Coronary artery (tissue), 2 donors: ENCODE results near the gene TRPC4.
"Not testable (repeated sequence)": the region's sequence is repeated elsewhere in the genome, so short reads cannot be mapped to it uniquely, and the experiment has no call there.

Experiments used
- DNase-seq: peaks from one replicate; pipeline ENCODE4 v3.0.0-alpha.2; 2017; ENCODE audit warnings: low spot score
- H3K27ac ChIP-seq, 2 donors: fragments of 200-600 bp; sonication (generic); one replicate each; pipeline ENCODE4 v1.5.1; 2016 to 2019
- H3K4me3 ChIP-seq: fragments of 200-600 bp; sonication (generic); 2 replicates; pipeline ENCODE4 v1.5.1; 2016; ENCODE audit warnings: mild to moderate bottlenecking, moderate library complexity
- TF ChIP-seq, protein P1 (sequence below): fragments of 200-600 bp; sonication (generic); IDR thresholded peaks from one replicate; pipeline ENCODE4 v1.5.1; 2019; ENCODE audit warnings: antibody characterized with exemption

TRPC4 gene

DNA sequence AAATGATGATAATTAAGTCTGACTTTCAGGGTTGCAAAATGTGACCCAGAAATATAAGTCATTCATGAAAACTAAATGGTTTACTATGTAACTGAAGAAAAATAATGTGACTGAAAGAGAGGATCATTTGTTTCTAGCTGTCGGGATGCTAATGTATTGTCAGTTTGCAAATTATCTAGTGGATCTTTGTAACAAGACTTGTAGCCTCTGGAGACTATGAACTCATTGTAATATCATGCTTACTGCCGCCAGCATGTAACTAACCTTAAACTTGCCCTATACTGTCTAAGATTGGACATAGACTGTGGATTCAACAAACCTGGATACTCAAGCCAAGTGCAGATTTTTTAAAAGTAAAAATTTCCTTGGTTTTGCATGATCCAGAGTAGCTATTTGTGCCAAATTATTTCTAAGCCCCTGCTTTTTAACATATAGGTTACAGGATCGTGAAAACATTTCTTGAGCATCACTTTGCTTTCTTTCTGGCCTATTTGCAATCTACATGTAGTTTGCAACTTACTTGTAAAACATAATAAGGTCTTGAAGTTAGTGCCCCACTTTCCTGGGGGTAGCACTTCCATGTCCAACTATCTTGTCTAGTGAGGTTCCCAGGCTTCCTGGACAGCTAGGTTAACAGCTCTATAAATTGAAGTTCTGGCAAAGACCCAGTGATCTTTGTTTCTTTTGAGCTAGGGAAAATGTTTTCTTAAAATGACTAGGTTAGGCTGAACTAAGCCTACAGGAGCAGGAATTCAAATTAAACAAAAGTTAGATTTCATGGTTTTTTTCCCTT is 267.7 kb downstream of the TRPC4 start:
- TF ChIP-seq, protein P1, sequence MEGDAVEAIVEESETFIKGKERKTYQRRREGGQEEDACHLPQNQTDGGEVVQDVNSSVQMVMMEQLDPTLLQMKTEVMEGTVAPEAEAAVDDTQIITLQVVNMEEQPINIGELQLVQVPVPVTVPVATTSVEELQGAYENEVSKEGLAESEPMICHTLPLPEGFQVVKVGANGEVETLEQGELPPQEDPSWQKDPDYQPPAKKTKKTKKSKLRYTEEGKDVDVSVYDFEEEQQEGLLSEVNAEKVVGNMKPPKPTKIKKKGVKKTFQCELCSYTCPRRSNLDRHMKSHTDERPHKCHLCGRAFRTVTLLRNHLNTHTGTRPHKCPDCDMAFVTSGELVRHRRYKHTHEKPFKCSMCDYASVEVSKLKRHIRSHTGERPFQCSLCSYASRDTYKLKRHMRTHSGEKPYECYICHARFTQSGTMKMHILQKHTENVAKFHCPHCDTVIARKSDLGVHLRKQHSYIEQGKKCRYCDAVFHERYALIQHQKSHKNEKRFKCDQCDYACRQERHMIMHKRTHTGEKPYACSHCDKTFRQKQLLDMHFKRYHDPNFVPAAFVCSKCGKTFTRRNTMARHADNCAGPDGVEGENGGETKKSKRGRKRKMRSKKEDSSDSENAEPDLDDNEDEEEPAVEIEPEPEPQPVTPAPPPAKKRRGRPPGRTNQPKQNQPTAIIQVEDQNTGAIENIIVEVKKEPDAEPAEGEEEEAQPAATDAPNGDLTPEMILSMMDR, result no peak
- no peak overlapping the region for H3K4me3 ChIP-seq
- no peak for DNase-seq

DNA sequence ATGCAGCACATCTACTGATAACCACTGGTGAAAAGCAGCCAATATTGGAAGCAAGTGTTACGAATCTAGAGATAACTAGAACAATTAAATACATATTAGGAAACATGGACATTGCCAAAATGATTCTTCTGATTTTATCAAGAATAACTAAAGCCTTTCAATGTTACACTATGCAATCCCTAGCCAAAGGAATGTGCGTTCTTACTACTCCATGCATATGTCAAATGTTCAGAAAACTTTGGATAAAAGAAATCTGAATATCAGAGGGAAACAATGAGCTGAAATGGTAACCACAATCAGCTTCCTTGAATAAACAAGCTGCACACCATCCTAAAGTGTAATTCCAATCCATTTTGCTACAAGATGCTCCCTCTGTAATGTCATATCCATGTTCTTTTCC is 270.1 kb downstream of the TRPC4 start:
- no peak overlapping the region for H3K27ac ChIP-seq
- no peak for DNase-seq
- H3K4me3 ChIP-seq, result peak overlapping the region; percentile 51
- TF ChIP-seq, protein P1, result no peak

More for the DNA sequence above, 267.7 kb downstream of the TRPC4 start:
- no peak overlapping the region for H3K27ac ChIP-seq

DNA sequence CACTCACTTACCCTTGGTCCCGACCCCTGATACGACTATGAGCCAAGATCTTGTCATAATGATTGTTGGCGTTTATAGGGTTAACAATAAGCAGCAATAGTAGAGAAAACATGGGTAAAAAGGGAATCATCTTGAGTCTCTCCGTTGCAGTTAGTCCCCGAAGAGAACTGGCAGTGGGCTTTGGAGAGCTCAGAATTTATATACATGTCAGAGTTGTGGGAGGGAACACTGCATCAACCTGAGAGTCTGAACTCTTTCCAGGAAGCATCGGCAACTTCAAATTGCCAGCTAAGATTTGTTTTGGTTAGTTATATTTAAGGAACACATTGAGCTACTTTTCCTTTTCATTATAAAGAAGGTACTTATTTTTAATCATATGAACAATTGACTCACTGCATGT is 271.0 kb downstream of the TRPC4 start, which contains the start of gene POSTN:
Gene POSTN (minus strand): TSS at position 172 of the 400 bp plus-strand sequence. CDS start 42 bp downstream, at position 130.
- DNase-seq, result no peak
- Histone ChIP-seq H3K4me3 (peak within 1 kb of the TSS; percentile 51), H3K27ac (peak within 1 kb of the TSS in 1 of 2 donors; percentile 34)
- TF ChIP-seq, protein P1, result no peak

DNA sequence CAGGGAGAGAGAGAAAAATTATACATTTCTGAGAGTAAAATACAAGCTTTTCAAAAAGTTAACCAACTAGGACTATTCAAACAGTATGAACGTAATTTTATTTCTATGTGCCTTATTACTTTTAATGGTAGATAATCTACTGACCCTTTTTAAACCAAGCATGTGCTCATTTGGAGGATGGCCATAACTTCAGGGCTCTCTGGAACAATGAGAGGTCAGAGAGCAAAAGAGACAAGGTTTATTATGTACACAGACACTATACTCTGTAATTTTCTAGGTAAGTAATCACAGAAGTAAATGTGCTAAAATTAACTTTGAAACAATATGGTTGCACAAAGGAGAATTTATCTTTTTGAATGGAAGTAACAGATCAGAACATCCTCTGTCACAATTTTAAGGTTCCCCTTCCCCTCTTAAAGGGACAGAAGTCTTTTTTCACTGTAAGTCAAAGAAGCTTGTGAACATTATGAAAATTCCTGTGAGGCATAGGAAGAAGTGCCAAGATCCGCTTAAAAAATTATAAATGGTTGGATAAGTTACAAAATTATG is 272.0 kb downstream of the TRPC4 start:
- DNase-seq, result no peak
- Histone ChIP-seq H3K27ac (peak overlapping the region in 1 of 2 donors; percentile 34), H3K4me3 (peak overlapping the region; percentile 51)
- TF ChIP-seq, protein P1, result no peak

DNA sequence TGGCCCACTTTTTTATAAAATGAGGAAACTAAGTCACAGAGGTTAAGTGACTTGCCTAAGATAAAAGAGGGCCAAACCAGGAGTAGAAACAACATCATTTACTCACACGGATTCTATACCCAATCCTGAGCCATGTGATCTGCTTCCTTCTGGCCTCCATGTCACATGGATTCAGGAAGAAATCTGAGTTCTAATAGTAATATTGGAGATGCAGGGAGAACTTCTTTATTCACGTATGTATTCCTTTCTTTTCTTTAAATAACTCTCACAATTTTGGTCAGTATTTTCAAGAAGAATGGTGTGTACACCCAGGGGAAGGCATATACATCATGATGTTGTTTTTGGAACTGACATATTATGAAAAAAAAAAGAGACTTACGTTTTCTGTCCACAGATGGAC is 272.8 kb downstream of the TRPC4 start:
- peak overlapping the region in 1 of 2 donors; percentile 34 for H3K27ac ChIP-seq
- TF ChIP-seq, protein P1, result no peak
- no peak for DNase-seq
- peak overlapping the region; percentile 51 for H3K4me3 ChIP-seq

DNA sequence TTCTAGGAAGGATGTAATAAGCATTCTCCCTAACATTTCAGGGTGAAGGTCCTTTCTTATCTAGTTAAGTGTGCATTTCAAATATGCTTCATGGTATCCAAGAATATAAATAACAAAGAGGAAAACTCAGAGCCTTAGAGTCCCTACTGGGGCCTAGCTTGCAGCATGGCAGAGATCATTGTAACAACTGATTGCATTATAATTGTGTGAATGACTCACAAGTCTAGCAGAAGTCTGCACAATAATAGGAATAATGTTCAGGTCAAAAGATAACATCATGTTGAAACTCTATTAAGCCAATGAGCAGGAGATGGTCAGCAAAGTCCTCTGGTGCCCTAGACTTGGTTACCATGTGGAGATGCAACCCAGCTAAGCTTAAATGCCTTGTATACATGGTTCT is 274.4 kb downstream of the TRPC4 start:
- Histone ChIP-seq H3K4me3 (peak overlapping the region; percentile 26), H3K27ac (no peak overlapping the region)
- TF ChIP-seq, protein P1, result no peak
- no peak for DNase-seq

DNA sequence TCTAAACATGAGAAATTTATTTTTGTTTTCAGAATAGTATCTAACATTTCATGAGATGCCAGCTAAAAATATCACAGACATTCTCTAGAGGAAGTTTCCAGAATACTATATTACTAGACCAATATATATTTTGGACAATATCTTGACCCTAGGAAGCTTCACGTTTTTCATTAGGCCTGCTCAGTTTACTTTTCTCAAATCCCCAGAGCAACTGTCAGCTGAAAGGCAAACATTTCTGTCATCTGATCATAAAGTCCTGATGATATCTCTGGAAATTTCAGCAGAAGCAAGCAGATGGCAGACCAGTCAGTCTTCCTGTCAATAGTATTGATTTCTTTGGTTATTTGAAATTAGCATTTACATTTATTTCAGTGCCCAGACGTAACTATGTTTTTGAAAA is 275.0 kb downstream of the TRPC4 start:
- no peak overlapping the region for H3K4me3 ChIP-seq
- DNase-seq, result no peak
- H3K27ac ChIP-seq, result no peak overlapping the region
- TF ChIP-seq, protein P1, result no peak

DNA sequence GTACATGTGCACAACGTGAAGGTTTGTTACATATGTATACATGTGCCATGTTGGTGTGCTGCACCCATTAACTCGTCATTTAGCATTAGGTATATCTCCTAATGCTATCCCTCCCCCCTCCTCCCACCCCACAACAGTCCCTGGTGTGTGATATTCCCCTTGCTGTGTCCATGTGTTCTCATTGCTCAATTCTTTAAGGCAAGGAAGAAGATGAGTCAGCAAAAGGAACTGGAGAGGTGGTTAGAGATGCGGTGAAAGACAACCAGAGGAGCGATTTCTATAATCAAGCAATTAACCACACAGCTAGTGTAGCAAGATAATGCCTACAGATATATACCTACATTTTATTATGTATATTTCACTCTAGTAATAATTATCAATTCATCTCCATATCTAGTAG is 280.2 kb downstream of the TRPC4 start:
- not testable (repeated sequence) for DNase-seq, H3K27ac ChIP-seq, H3K4me3 ChIP-seq
